HUES64 (cell line): ENCODE measurements around the gene RRBP1.
"Not testable (repeated sequence)": the region's sequence is repeated elsewhere in the genome, so short reads cannot be mapped to it uniquely, and the experiment has no call there.

Source experiments
- H3K27ac ChIP-seq: 2 replicates; pipeline ENCODE4 v1.7.0; 2013; ENCODE audit warnings: low read depth, low read length, inconsistent platforms
- H3K27me3 ChIP-seq: 2 replicates; pipeline ENCODE4 v1.6.1; 2013; ENCODE audit warnings: mild to moderate bottlenecking, low read length; ENCODE audit not compliant: insufficient read depth
- H3K36me3 ChIP-seq: 2 replicates; pipeline ENCODE4 v1.6.1; 2013; ENCODE audit warnings: mild to moderate bottlenecking, low read length; ENCODE audit not compliant: insufficient read depth
- H3K4me1 ChIP-seq: 2 replicates; pipeline ENCODE4 v1.6.1; 2013; ENCODE audit warnings: mild to moderate bottlenecking, low read length, moderate library complexity; ENCODE audit not compliant: insufficient read depth
- H3K4me3 ChIP-seq: 2 replicates; pipeline ENCODE4 v1.5.1; 2013; ENCODE audit warnings: mild to moderate bottlenecking, low read length, moderate library complexity
- H3K9ac ChIP-seq: 2 replicates; pipeline ENCODE4 v1.6.1; 2013; ENCODE audit warnings: mild to moderate bottlenecking, low read depth, low read length
- H3K9me3 ChIP-seq: 2 replicates; pipeline ENCODE4 v1.6.1; 2013; ENCODE audit warnings: low read depth, low read length; ENCODE audit not compliant: insufficient read depth
- whole genome bisulfite sequencing: fragments of 150-250, 120-280 bp; methylation state at CpG from one replicate; pipeline ENCODE4 v1.1.7; 2013; ENCODE audit warnings: missing lambda C conversion rate; 5-methylcytosine and 5-hydroxymethylcytosine counted together

Gene RRBP1

DNA sequence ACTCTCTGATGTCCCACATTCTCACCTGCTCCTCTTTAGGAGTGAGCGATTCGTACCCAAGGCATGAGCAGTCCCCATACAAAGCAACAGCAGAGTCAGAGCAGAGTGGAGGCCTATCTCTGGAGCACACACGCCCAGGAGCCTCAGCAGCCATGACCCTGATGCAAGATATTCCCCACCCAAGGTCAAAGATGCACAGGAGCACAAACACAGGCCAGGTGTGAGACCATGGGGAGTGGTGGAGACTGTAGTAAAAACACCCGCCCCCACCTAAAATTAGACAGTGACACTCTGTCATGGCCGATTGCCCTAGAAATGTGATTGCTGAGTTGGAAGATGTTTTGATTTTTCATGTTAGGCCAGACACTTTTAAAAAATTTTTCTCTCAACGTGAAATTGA, 21.4 kb downstream of the RRBP1 start:
- no peaks in the 10 kb centered on the region for H3K27me3 ChIP-seq
- peaks cover 8% of the 10 kb centered on the region; the same call in 1 of the 2 replicates for H3K9me3 ChIP-seq
- H3K27ac ChIP-seq, result no peak overlapping the region
- H3K4me3 ChIP-seq, result no peak overlapping the region
- peaks cover 26% of the 10 kb centered on the region for H3K36me3 ChIP-seq
- 96% methylated on average over 6 of the region's 6 CpGs for WGBS
- no peak overlapping the region for H3K9ac ChIP-seq
- H3K4me1 ChIP-seq, result peaks cover 27% of the 10 kb centered on the region

DNA sequence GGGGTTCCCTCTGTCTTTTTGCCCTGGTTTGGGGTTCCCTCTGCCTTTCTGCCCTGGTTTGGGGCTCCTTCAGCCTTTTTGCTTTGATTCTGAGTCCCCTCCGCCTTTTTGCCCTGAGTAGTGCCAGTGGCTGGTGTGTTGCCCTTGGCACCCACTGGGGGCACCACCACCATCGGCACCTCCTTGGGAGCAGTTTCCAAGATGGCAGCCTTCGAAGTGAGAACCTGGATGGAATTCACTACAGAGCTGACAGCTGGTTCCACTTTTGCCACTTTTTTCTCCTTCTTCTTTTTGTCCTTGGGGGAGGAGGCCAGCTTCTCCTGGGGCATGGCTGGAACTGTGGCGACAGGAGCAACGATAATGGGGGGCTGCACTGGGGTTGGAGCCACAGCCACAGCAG, 22.2 kb downstream of the RRBP1 start:
- Histone ChIP-seq H3K36me3 (peaks cover 26% of the 10 kb centered on the region), H3K4me1 (peaks cover 33% of the 10 kb centered on the region), H3K27ac (no peak overlapping the region), H3K27me3 (no peaks in the 10 kb centered on the region), H3K9ac (no peak overlapping the region), H3K9me3 (peaks cover 8% of the 10 kb centered on the region; the same call in 1 of the 2 replicates), H3K4me3 (no peak overlapping the region)
- WGBS, result 99% methylated on average over 5 of the region's 5 CpGs

DNA sequence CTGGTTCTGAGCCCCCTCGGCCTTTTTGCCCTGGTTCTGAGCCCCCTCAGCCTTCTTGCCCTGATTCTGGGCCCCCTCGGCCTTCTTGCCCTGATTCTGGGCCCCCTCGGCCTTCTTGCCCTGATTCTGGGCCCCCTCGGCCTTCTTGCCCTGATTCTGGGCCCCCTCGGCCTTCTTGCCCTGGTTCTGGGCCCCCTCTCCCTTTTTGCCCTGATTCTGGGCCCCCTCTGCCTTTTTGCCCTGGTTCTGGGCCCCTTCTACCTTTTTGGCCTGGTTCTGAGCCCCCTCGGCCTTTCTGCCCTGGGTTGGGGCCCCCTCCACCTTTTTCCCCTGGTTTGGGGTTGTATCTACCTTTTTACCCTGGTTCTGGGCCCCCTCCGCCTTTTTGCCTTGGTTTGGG, 22.7 kb downstream of the RRBP1 start:
- H3K9ac ChIP-seq, H3K4me3 ChIP-seq, H3K27me3 ChIP-seq, H3K27ac ChIP-seq, H3K9me3 ChIP-seq: not testable (repeated sequence)
- WGBS, result 92% methylated on average over 7 of the region's 7 CpGs
- H3K36me3 ChIP-seq, result peaks cover 29% of the 10 kb centered on the region
- H3K4me1 ChIP-seq, result peaks cover 28% of the 10 kb centered on the region

DNA sequence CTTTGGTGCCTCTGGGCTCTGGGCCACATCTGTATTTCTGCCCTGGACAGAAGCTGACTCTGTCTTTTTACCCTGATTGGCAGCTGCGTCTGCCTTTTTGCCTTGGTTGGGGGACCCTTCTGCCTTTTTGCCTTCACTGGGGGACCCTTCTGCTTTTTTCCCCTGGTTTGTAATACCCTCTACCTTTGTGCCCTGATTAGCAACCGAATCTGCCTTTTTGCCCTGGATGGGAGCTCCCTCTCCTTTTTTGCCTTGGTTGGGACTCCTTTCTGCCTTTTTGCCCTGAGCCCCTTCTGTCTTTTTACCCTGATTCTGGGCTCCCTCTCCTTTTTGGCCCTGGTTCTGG, 23.4 kb downstream of the RRBP1 start:
- Histone ChIP-seq H3K27me3 (no peaks in the 10 kb centered on the region), H3K27ac (no peak overlapping the region), H3K36me3 (peaks cover 35% of the 10 kb centered on the region), H3K9ac (no peak overlapping the region), H3K4me3 (no peak overlapping the region), H3K9me3 (peaks cover 8% of the 10 kb centered on the region; the same call in 1 of the 2 replicates), H3K4me1 (peaks cover 21% of the 10 kb centered on the region)
- WGBS, result 98% methylated on average over 2 of the region's 2 CpGs

DNA sequence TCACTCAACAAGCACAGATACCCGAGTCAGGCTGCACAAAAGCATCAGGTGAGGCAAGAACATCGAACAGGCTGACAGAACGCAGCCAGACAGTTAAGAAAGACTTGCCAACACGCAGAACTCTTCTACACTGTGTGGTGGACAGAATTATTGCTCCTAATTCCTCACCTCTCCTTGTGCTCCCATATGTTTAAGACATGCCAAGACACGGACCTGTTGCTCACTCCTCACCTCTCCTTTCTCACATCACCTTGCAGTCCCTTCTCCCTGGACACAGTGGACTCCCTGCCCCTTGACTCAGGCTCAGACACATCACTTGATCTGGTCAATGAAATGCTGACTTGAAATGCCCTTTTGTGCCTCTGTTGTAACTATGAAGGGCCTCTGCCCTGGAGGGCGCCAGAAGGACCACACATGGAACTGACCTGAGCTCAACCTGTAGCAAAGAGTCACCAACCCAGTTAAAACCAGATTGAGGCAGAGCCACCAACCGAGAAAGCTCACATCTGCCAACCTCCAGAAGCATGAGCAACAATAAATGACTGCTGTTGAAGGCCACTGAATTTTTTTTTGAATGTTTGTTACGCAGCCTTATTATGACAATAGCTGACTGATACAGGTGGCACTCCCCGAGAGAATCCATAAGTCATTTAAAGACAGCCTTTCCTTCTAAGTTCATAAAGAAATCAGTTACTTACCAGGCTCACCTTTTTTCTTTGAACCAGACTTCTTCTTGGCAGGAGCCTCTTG, 24.0 kb downstream of the RRBP1 start:
- peaks cover 8% of the 10 kb centered on the region; the same call in 1 of the 2 replicates for H3K9me3 ChIP-seq
- peaks cover 35% of the 10 kb centered on the region for H3K36me3 ChIP-seq
- H3K4me1 ChIP-seq, result peaks cover 16% of the 10 kb centered on the region
- H3K4me3 ChIP-seq, result no peak overlapping the region
- WGBS, result 95% methylated on average over 9 of the region's 9 CpGs
- H3K27ac ChIP-seq, result no peak overlapping the region
- no peaks in the 10 kb centered on the region for H3K27me3 ChIP-seq
- H3K9ac ChIP-seq, result no peak overlapping the region

DNA sequence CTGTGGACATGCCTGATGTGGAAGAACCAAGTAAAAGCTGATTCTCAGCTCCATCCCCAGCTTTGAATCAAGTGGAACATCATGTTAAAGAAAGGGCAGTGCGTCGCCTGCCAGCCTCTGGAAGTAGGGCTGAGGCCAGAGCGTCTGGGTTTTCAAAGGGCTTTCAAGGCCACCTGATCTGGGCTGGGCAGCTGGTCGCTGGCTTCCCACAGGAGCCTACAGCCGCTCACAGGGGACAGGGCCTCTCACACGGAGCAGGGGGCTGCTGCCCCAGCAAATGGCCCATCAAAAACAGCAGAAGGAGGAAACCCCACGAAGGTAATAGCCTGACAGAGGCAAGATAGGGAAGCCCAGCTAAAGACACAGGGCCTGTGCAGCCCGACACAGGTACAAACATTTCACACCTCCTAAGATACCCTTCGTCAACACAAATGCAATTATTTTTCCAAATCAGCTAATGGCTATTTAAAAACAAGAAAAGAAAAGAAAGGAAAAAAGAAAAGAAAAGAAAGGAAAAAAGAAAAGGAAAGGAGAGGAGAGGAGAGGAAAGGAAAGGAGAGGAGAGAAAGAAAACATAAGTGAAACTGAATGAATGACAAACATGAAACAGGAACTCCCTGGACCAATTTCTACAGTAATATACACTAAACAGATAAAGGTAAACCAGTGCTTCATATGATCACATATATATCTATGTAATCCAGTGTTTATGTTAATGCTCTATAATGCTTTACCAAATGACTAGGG, 24.8 kb downstream of the RRBP1 start:
- Histone ChIP-seq H3K27me3 (no peaks in the 10 kb centered on the region), H3K4me1 (peaks cover 15% of the 10 kb centered on the region), H3K4me3 (no peak overlapping the region), H3K36me3 (peaks cover 35% of the 10 kb centered on the region), H3K27ac (no peak overlapping the region), H3K9me3 (peaks cover 8% of the 10 kb centered on the region; the same call in 1 of the 2 replicates), H3K9ac (no peak overlapping the region)
- 74% methylated on average over 8 of the region's 9 CpGs for WGBS

DNA sequence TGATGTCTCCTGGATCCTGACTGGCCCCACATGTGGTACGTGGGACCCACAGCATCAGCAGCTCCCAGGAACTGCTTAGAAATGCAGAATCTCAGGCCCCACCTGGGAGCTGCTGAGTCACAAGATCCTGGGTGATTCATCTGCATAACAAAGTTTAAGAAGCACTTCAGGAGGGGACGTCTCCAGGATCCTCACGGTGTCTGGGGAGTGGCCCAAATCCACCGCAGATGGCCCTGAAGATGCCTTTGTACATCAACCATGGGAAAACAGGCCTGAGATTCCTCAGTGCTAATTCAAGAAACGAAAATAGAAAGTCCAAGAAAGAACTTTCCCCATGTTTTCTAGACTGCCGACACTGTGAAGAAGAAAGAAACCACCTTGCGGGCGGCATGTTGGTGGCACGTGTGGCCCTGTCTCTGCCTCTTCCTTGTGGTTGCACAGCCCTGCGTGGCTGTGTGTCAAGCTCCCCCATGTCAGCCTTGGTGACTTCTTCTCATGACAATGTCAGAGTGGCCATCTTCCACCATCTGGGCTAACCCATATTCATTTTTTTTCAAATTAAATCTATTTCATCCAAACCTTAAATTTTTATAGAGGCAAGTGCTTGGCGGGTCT, 26.1 kb downstream of the RRBP1 start:
- no peaks in the 10 kb centered on the region for H3K27me3 ChIP-seq
- H3K9me3 ChIP-seq, result peaks cover 8% of the 10 kb centered on the region; the same call in 1 of the 2 replicates
- WGBS, result 65% methylated on average over 11 of the region's 11 CpGs
- peaks cover 35% of the 10 kb centered on the region for H3K36me3 ChIP-seq
- H3K9ac ChIP-seq, result no peak overlapping the region
- no peak overlapping the region for H3K4me3 ChIP-seq
- H3K27ac ChIP-seq, result peak overlapping the region; percentile 66; the same call in 1 of the 2 replicates
- H3K4me1 ChIP-seq, result peaks cover 19% of the 10 kb centered on the region

DNA sequence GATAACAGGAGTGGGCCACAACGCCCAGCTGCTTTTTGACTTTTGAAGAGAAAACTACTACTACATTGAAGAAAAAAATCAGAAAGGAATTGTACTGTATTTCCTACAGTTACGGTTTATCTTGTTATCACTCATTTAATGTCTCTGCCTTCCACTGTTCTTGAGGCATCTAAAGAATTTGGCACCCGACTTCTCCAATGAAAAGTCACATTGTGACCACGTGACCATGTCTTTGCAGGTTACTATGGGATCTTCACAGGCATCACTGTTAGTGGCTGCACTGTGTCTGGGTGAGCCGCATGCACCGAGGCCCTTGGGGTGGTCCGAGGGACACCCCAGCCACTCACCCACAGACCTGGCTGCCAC, 26.8 kb downstream of the RRBP1 start:
- H3K27me3 ChIP-seq, result no peaks in the 10 kb centered on the region
- H3K27ac ChIP-seq, result peak overlapping the region; percentile 29; the same call in 1 of the 2 replicates
- no peak overlapping the region for H3K9ac ChIP-seq
- peaks cover 36% of the 10 kb centered on the region for H3K36me3 ChIP-seq
- peaks cover 19% of the 10 kb centered on the region for H3K4me1 ChIP-seq
- H3K9me3 ChIP-seq, result peaks cover 8% of the 10 kb centered on the region; the same call in 1 of the 2 replicates
- no peak overlapping the region for H3K4me3 ChIP-seq
- WGBS, result 71% methylated on average over 7 of the region's 7 CpGs

DNA sequence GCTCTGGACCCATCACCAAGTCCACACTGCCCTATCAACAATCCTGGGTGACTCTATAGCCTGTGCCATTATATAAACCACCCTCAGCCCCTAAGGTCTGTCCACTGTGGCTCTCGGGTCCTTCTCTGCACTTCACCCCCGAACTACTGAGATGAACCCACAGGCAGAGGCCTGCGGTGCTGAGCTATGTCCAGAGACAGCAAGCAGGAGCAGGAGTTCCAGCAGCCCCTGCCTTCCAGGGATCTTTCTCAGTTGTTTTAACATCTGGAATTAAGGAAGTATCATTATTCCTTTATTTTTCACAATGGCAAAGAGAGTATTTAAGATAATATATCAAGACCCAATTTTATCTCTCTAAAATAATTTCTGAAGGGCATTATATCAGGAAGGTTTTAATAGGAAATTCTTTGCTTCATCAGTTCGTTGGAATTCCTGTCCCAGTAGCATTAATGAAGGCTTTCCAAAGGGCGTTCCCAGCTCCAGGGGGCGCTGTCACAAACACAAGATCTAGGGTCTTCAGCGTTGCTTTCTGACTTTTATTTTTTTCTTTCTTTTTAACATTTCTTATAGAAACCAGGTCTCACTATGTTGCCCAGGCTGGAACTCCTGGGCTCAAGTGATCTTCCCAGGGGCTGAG, 27.3 kb downstream of the RRBP1 start:
- 59% methylated on average over 7 of the region's 7 CpGs for WGBS
- Histone ChIP-seq H3K27ac (peak overlapping the region; percentile 29; the same call in 1 of the 2 replicates), H3K27me3 (no peaks in the 10 kb centered on the region), H3K9me3 (peaks cover 8% of the 10 kb centered on the region; the same call in 1 of the 2 replicates), H3K4me3 (no peak overlapping the region), H3K9ac (no peak overlapping the region), H3K4me1 (peaks cover 20% of the 10 kb centered on the region), H3K36me3 (peaks cover 31% of the 10 kb centered on the region)

DNA sequence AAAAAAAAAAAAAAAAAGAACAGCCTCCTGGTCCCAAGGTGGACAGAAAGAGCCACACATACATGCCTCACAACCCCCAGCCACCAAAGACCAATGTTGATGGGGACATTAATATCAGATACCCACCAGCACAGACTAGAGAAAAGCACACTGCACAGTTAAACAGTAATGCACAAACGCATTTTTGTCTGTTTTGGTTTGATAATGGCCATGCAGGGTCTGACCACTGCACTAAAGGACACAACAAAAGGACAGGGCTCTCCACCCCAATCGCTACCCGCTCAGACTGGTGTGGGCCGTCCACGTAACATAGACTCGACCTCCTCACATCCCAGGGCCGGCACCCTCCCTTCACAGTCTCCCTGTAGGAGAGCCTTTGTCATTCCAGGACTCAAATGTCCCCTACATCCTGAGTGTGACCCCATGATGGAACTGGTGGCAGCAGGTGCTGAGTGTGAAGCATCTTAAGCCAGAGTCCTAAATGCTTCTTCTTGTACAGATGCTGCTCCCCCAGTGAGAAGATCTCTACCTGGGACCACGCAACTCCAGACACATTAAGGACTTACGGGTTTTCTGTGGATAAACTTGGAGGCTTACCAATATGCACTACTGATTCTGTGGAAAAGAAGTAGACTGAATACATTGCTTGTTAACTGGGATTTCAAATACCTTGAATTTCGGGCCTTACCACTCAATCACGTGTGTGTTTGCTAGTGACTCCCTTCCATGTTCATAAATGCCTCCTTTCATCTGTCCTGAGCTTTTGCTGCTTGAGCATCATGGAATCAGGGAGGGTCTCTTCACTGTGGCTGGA, 28.0 kb downstream of the RRBP1 start:
- Histone ChIP-seq H3K36me3 (peaks cover 27% of the 10 kb centered on the region), H3K4me3 (no peak overlapping the region), H3K4me1 (peaks cover 23% of the 10 kb centered on the region), H3K9ac (no peak overlapping the region), H3K27me3 (no peaks in the 10 kb centered on the region), H3K9me3 (peaks cover 8% of the 10 kb centered on the region; the same call in 1 of the 2 replicates), H3K27ac (no peak overlapping the region)
- 95% methylated on average over 11 of the region's 11 CpGs for WGBS
